Caki2 (cell line): ENCODE data around the gene SYT9. TPM values are rescaled to one million over a fixed set of nuclear protein-coding genes. Genes with fewer than 3 reads are reported as not detected.

Experiments used
- DNase-seq: peaks from one replicate; pipeline ENCODE4 v3.0.0-alpha.2; 2015; ENCODE audit warnings: low read depth
- in situ Hi-C: cut with HindIII; loops from 2 replicates; pipeline ENCODE4 v1.10.0; 2016; ENCODE audit warnings: low sequenced_read_pairs, low pct_unique_long_range_greater_than_20kb, mixed read lengths
- total RNA-seq: library from RNA; depleted of rRNA; stranded (reverse); fragments of >200 nt; shearing (Covaris generic); gene quantifications from 2 replicates; pipeline ENCODE4 v1.2.3, GENCODE V29; 2014; ENCODE audit warnings: low replicate concordance

SYT9 gene
- total RNA-seq, 1 experiment from 2014 or later: not detected

DNA sequence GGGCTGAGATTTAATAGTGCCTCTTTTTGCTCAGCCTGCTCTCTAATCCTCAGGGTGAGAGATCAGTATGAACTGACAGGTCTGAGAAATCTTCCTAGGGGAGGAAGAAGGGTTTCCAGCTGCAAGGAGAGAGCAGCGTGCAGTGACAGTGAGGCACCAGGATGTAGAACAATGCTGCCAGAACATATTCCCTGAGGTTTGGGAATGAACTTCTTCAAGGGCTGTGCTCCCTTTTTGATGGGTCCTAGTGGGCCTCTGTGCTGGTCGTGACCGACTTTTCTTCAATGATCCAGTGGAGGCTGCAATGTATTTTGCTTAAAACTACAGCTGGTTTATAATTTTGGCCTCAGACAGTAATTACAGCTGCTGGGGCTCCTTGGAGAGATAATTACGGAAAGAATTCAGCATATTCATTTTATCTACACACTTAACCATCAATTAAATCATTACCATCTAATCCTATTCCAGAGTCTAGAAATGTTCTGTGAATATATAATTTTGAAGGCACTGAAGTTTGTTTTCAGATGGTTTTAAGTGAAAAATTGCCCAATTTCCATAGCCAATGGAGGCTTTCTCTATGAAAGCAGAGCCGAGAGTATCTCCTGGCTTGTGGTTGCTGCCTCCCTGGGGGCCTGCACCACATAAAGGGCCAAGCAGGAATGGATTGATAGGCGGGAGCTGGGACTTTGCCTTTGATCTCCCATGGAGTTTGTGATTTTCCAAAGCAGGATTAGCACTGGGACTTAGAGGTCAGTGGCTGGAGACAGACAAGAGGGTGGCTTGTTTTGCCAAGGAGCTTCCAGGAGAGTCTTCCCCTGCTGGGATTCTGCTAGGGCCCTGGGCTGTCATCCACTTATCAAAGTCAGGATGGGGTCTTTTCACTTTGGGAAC, 192.6 kb downstream of the SYT9 start:
- no peak for DNase-seq
- in situ Hi-C loops: no loop called here

DNA sequence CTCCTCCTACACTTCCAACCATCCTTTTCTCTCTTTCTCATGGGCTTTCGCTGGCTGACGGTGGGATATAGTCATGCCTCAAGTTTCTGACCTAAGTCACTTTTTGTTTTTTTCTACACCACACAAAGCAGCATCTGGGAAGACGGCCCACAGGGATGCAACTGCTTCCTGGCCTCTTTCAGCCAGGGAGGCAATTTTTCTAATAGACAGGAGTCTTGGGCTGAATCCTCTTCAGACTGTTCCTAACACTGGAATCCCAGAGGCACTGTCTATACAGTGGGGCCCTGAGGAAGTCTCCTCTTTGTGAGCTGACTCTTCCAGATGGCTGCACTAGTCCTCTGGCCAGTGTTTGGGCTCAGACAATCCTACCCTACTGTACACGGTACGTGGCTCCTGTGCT, 193.9 kb downstream of the SYT9 start:
- DNase-seq: no peak
- in situ Hi-C loops: no loop called here

GRCh38 chr11:7448201-7448600, 196.5 kb downstream of the SYT9 start:
- in situ Hi-C loops: no loop called here
- DNase-seq: no peak

GRCh38 chr11:7449211-7449840, 197.6 kb downstream of the SYT9 start:
- in situ Hi-C loops: no loop called here
- DNase-seq: no peak

DNA sequence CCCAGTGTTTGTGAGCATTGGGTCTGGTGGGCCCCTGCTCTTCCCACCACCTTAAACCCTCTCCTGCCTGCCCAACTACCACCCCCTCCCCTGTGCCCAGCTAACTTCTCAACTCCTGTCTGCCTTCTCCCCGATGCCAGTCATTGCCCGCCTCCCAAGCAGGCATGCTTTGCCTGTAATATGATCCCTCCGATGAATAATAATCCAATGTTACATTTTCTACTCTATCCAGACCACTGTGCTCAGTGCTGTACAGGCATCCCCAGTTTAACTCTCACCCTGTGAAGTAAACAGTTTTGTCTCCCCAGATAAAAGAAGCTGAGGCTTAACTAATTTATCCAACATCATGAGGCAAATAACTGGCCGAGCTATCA, 198.1 kb downstream of the SYT9 start:
- in situ Hi-C loops: no loop called here
- DNase-seq: no peak

DNA sequence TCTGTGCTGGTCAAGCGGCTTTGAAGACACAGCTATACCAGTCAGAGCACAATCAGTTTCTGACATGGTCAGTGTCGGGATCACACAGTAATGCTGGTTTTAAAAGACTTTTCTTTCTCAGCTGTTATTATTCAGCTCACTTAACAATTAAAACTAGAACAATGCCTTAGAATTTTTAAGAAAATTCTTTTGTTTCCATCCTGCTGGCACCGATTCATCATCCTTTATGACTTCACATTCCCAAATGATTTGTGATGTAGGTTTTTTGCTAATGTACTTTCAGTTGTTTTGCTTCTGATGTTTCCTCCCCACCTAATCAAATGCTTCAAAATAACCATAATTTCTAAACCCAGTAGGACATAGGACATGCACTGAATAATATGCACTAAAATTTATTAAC, 199.1 kb downstream of the SYT9 start:
- DNase-seq: no peak
- in situ Hi-C loops: no loop called here

- in situ Hi-C loops: no loop called here
- DNase-seq: no peak
These were observed 199.8 kb downstream of the SYT9 start for GRCh38 chr11:7451520-7451919.

DNA sequence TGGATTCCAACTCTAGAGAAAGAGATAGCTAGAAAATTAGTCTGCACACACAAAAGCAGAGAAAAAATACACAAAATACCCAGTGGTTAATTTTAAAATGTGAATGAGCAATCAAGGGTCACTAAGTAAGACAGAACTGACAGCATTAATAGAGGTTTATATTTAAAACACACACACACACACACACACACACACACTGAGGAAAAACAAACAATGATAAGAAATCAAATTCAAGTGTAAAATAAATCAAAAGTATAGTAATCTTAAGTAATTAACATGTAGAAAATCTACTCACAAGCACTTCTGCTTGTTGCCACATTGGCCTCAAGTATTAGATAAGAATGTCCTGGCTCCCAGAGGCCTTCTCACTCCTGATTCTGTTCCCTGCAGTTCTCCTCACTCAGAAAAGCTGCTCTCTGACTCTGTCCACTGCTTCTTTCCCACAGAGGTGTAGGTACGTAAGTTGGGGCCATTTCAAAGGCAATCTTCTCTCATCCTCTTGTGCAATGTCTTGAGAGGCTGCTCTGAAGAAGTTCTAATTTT, 200.3 kb downstream of the SYT9 start:
- no peak for DNase-seq
- in situ Hi-C loops: no loop called here

- no peak for DNase-seq
- in situ Hi-C loops: no loop called here
These were observed 203.2 kb downstream of the SYT9 start for GRCh38 chr11:7454854-7455253.

- DNase-seq: no peak
- in situ Hi-C loops: no loop called here
These were observed 205.5 kb downstream of the SYT9 start for GRCh38 chr11:7457211-7457610.

DNA sequence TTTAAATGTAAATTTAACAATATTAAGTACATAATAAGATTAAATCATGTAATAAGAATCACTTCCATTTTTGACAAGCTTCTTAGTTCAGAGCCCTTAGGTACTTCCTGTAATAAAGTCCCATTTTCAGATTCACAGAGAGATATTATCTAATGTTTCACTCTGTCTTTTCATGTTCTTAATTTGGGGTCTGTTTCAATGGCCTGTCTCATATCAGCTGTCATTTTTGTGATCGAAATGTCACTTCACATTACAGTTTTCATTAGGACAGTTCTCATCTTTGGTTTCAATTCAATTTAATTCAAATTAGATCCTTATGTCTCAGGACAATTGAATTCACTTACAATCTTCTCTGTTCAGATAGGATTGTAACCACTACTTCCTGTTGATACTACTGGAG, 211.0 kb downstream of the SYT9 start:
- no peak for DNase-seq
- in situ Hi-C loops: no loop called here

DNA sequence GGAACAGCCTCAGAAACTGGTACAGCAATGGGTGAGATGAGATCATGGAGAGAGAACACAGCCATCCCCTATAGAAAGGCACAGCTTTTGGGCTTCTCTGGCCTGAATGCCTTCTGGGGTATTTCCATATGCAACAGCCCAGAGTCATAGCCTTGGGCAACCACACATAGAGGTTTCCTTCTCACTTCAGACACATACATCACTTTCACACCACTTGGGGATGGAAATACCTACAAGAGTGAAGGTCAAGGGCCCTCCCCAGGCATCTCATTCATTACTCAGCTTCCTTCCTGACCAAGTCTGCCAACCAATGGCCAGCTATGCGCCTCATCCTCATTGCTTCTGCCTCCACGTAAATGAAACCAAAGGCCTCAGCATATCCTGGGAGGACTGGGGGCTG, 215.9 kb downstream of the SYT9 start:
- in situ Hi-C loops: no loop called here
- DNase-seq: no peak

DNA sequence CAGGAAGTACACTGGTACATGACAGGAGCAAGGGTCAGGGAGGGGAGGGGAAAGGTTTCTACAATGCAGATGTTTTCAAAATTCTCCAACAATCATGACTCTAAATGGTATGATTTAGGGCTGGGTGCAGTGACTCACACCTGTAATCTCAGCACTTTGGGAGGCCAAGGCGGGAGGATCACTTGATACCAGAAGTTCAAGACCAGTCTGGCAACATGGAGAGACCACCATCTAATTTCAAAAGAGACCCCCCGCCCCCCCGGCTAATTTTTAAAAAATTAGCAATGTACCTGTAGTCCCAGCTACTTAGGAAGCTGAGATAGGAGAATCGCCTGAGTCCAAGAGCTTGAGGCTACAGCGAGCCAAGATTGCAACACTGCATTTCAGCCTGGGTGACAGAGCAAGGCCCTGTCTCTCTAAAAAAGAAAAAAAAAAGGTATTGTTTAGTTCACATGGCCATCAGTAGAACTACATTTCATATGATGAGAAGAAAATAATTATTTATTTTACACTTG, 217.7 kb downstream of the SYT9 start:
- in situ Hi-C loops: no loop called here
- DNase-seq: no peak

GRCh38 chr11:7471071-7471470, 219.4 kb downstream of the SYT9 start:
- in situ Hi-C loops: no loop called here
- no peak for DNase-seq

GRCh38 chr11:7473717-7474116, 222.0 kb downstream of the SYT9 start:
- DNase-seq: no peak
- in situ Hi-C loops: no loop called here

- in situ Hi-C loops: no loop called here
- DNase-seq: no peak
These were observed 228.4 kb downstream of the SYT9 start for GRCh38 chr11:7480113-7480512.

GRCh38 chr11:7484131-7484530, 232.4 kb downstream of the SYT9 start:
- in situ Hi-C loops: no loop called here
- DNase-seq: no peak

GRCh38 chr11:7484645-7485044, 232.9 kb downstream of the SYT9 start:
- no peak for DNase-seq
- in situ Hi-C loops: no loop called here
